Keratinocyte (primary cell): ENCODE data around the gene PCDH8. TPM values are rescaled to one million over a fixed set of nuclear protein-coding genes. Genes with fewer than 3 reads are reported as not detected.
"Not testable (repeated sequence)": the region's sequence is repeated elsewhere in the genome, so short reads cannot be mapped to it uniquely, and the experiment has no call there.

Experiments used
- DNase-seq: peaks from one replicate; pipeline ENCODE4 v3.0.0-alpha.2; 2011; ENCODE audit warnings: low read depth, missing footprints, low spot score
- FAIRE-seq: peaks from 2 replicates; lab custom pipeline; 2011; peaks lifted over from hg19 to GRCh38; lab: Jason Lieb, UNC
- H2AFZ ChIP-seq: 2 replicates; pipeline ENCODE4 v1.6.0; 2012; ENCODE audit warnings: low read length, control low read depth, inconsistent platforms; ENCODE audit not compliant: control insufficient read depth
- H3K27ac ChIP-seq: 2 replicates; pipeline ENCODE4 v1.5.1; 2011; ENCODE audit warnings: low read length; ENCODE audit not compliant: control insufficient read depth, insufficient read depth
- H3K27me3 ChIP-seq: 3 replicates; pipeline ENCODE4 v1.6.0; 2011; ENCODE audit warnings: low read length; ENCODE audit not compliant: control insufficient read depth, insufficient read depth; ENCODE audit errors: extremely low read depth
- H3K36me3 ChIP-seq, 2 experiments: 2 replicates in 1 of 2; 3 replicates in 1 of 2; pipeline ENCODE4 v1.5.1; 2011; ENCODE audit warnings: low read length in 2 of 2, mild to moderate bottlenecking in 1 of 2; ENCODE audit not compliant: control insufficient read depth in 2 of 2, insufficient read depth in 2 of 2; ENCODE audit errors: extremely low read depth in 1 of 2
- H3K4me1 ChIP-seq: 3 replicates; pipeline ENCODE4 v1.5.1; 2011; ENCODE audit warnings: low read length; ENCODE audit not compliant: control insufficient read depth, insufficient read depth; ENCODE audit errors: extremely low read depth
- H3K4me2 ChIP-seq: 3 replicates; pipeline ENCODE4 v1.6.0; 2011; ENCODE audit warnings: low read depth, low read length; ENCODE audit not compliant: control insufficient read depth, insufficient read depth; ENCODE audit errors: extremely low read depth
- H3K4me3 ChIP-seq, 3 experiments: fragments of 200-600 bp in 1 of 3; sonication (generic) in 1 of 3; 2 replicates in 2 of 3; 3 replicates in 1 of 3; pipeline ENCODE4 v1.5.1; 2011 to 2016; ENCODE audit warnings: low read length in 3 of 3, mild to moderate bottlenecking in 3 of 3, control low read depth in 2 of 3, inconsistent platforms in 1 of 3, low read depth in 1 of 3, mixed read lengths in 1 of 3, mixed run types in 1 of 3, moderate library complexity in 1 of 3; ENCODE audit not compliant: control insufficient read depth in 2 of 3, insufficient read depth in 2 of 3; ENCODE audit errors: extremely low read depth in 1 of 3
- H3K79me2 ChIP-seq: 2 replicates; pipeline ENCODE4 v1.6.0; 2012; ENCODE audit warnings: low read length; ENCODE audit not compliant: control insufficient read depth, insufficient read depth
- H3K9ac ChIP-seq: 3 replicates; pipeline ENCODE4 v1.6.0; 2011; ENCODE audit warnings: low read length; ENCODE audit not compliant: control insufficient read depth, insufficient read depth; ENCODE audit errors: extremely low read depth
- H3K9me1 ChIP-seq: 3 replicates; pipeline ENCODE4 v1.6.0; 2011; ENCODE audit warnings: low read length; ENCODE audit not compliant: control insufficient read depth, insufficient read depth; ENCODE audit errors: extremely low read depth
- H3K9me3 ChIP-seq: 2 replicates; pipeline ENCODE4 v1.5.1; 2012; ENCODE audit warnings: low read depth, low read length; ENCODE audit not compliant: control insufficient read depth
- H4K20me1 ChIP-seq: 3 replicates; pipeline ENCODE4 v1.6.0; 2011; ENCODE audit warnings: low read length; ENCODE audit not compliant: control insufficient read depth, insufficient read depth; ENCODE audit errors: extremely low read depth
- EZH2 ChIP-seq: IDR thresholded peaks from one replicate; pipeline ENCODE4 v1.6.1; 2012; ENCODE audit warnings: inconsistent platforms, mild to moderate bottlenecking, low read length, moderate library complexity
- dilution Hi-C: fragments of 300-500 bp; cut with MboI; formaldehyde crosslinking; loops from one replicate; pipeline ENCODE4 v1.7.0; 2020; ENCODE audit warnings: low sequenced_read_pairs; ENCODE audit not compliant: extremely low pct_ligation_motif_present
- polyA plus RNA-seq, 5 experiments: library from polyadenylated mRNA; depleted of rRNA in 3 of 5; stranded (reverse) in 3 of 5; stranded (forward) in 1 of 5; unstranded in 1 of 5; fragments of >200 nt; gene quantifications; 1 replicate in 1 of 5; 2 replicates in 3 of 5; 3 replicates in 1 of 5; pipeline versions ENCODE4 v1.2.1 to v1.2.3, GENCODE V29; 2011 to 2012; ENCODE audit warnings: missing spikeins in 2 of 5, low read depth in 1 of 5, low replicate concordance in 1 of 5
- TF ChIP-seq, protein P1 (sequence below), 3 experiments: IDR thresholded peaks in 1 of 3; conservative IDR thresholded peaks in 1 of 3; optimal IDR thresholded peaks in 1 of 3; 2 replicates in 2 of 3; 3 replicates in 1 of 3; pipeline versions ENCODE3 to v1.5.1; 2011; ENCODE audit warnings: low read length in 3 of 3, mild to moderate bottlenecking in 3 of 3, moderate library complexity in 2 of 3, control low read depth in 1 of 3, inconsistent platforms in 1 of 3; ENCODE audit not compliant: insufficient read depth in 2 of 3; ENCODE audit errors: extremely low read depth in 1 of 3

PCDH8 gene
- polyA plus RNA-seq, 1 donor (not counting 4 experiments of a cell fraction or from before 2014, with no cell fraction given), result not detected

DNA sequence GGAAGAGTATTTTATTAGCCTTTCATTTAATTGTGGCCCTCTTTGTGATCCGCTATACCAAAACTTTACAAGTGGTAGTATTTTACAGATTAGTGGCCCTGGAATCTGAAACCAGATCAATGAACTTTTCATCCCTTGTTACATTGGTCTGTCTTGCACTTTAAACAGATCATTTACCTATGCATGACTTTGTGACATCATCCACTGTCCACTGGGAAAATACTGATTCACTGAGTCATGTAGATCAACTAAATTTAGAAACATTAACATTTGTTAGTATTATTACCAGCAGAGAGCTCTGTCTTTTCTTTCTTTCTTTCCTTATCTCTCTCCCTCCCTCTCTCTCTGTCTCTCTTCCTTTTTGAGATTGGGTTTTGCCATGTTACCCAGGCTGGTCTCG, 17.5 kb downstream of the PCDH8 start:
- DNase-seq (no peak), FAIRE-seq (no peak)
- H4K20me1 ChIP-seq, result no peaks in the 10 kb centered on the region
- TF ChIP-seq, protein P1, sequence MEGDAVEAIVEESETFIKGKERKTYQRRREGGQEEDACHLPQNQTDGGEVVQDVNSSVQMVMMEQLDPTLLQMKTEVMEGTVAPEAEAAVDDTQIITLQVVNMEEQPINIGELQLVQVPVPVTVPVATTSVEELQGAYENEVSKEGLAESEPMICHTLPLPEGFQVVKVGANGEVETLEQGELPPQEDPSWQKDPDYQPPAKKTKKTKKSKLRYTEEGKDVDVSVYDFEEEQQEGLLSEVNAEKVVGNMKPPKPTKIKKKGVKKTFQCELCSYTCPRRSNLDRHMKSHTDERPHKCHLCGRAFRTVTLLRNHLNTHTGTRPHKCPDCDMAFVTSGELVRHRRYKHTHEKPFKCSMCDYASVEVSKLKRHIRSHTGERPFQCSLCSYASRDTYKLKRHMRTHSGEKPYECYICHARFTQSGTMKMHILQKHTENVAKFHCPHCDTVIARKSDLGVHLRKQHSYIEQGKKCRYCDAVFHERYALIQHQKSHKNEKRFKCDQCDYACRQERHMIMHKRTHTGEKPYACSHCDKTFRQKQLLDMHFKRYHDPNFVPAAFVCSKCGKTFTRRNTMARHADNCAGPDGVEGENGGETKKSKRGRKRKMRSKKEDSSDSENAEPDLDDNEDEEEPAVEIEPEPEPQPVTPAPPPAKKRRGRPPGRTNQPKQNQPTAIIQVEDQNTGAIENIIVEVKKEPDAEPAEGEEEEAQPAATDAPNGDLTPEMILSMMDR (optimal IDR thresholded peaks at IDR 0.05 in 1 of 3, IDR thresholded peaks at IDR 0.05 in 1 of 3, conservative IDR thresholded peaks at IDR 0.05 in 1 of 3; ENCODE audit: extremely low read depth in 1 of 3, insufficient read depth in 2 of 3, low read length in 3 of 3), result no peak
- TF ChIP-seq EZH2, result no peak
- H3K27me3 ChIP-seq, result no peaks in the 10 kb centered on the region
- H3K27ac ChIP-seq, result no peak overlapping the region
- H3K4me2 ChIP-seq, result no peak overlapping the region
- no peaks in the 10 kb centered on the region for H3K4me1 ChIP-seq
- no peaks in the 10 kb centered on the region for H3K9me3 ChIP-seq
- no peaks in the 10 kb centered on the region for H3K36me3 ChIP-seq
- H3K4me3 ChIP-seq, result no peak overlapping the region
- H3K9ac ChIP-seq, result no peak overlapping the region
- dilution Hi-C loops, result no loop called here
- H3K9me1 ChIP-seq, result no peaks in the 10 kb centered on the region
- no peak overlapping the region for H2AFZ ChIP-seq
- H3K79me2 ChIP-seq, result no peaks in the 10 kb centered on the region

- H3K4me3 ChIP-seq, result no peak overlapping the region
- H2AFZ ChIP-seq, result no peak overlapping the region
- no peaks in the 10 kb centered on the region for H3K9me3 ChIP-seq
- no peak overlapping the region for H3K9ac ChIP-seq
- no peaks in the 10 kb centered on the region for H3K79me2 ChIP-seq
- H3K4me1 ChIP-seq, result no peaks in the 10 kb centered on the region
- H3K4me2 ChIP-seq, result no peak overlapping the region
- FAIRE-seq (no peak), DNase-seq (no peak)
- H4K20me1 ChIP-seq, result no peaks in the 10 kb centered on the region
- H3K9me1 ChIP-seq, result no peaks in the 10 kb centered on the region
- TF ChIP-seq EZH2, result no peak
- TF ChIP-seq, protein P1 (optimal IDR thresholded peaks at IDR 0.05 in 1 of 3, IDR thresholded peaks at IDR 0.05 in 1 of 3, conservative IDR thresholded peaks at IDR 0.05 in 1 of 3; ENCODE audit: extremely low read depth in 1 of 3, insufficient read depth in 2 of 3, low read length in 3 of 3), result no peak
- no peaks in the 10 kb centered on the region for H3K27me3 ChIP-seq
- no peak overlapping the region for H3K27ac ChIP-seq
- no peaks in the 10 kb centered on the region for H3K36me3 ChIP-seq
- dilution Hi-C loops, result no loop called here
Measured at GRCh38 chr13:52827839-52828238, 20.6 kb downstream of the PCDH8 start.

GRCh38 chr13:52817886-52818285, 30.6 kb downstream of the PCDH8 start:
- H2AFZ ChIP-seq, H3K27me3 ChIP-seq, H3K4me2 ChIP-seq, FAIRE-seq, H3K79me2 ChIP-seq, H3K4me3 ChIP-seq, H3K9me3 ChIP-seq, dilution Hi-C loops, H3K9me1 ChIP-seq, DNase-seq, H4K20me1 ChIP-seq, H3K9ac ChIP-seq, H3K4me1 ChIP-seq, H3K36me3 ChIP-seq, H3K27ac ChIP-seq: not testable (repeated sequence)
